DND-41 (cell line): Measurements from ENCODE around the gene ATPAF2.

ENCODE experiments used
- EZH2 ChIP-seq: IDR thresholded peaks from 3 replicates; pipeline ENCODE4 v1.6.1; 2012; ENCODE audit warnings: borderline replicate concordance, low read depth, mild to moderate bottlenecking, moderate library complexity, low read length, inconsistent platforms; ENCODE audit not compliant: severe bottlenecking
- TF ChIP-seq, protein P1 (sequence below): IDR thresholded peaks from 2 replicates; pipeline ENCODE4 v1.5.1; 2012; ENCODE audit warnings: borderline replicate concordance, low read length, moderate library complexity, mild to moderate bottlenecking; ENCODE audit not compliant: poor library complexity, severe bottlenecking; ENCODE audit errors: extremely low read depth

DNA sequence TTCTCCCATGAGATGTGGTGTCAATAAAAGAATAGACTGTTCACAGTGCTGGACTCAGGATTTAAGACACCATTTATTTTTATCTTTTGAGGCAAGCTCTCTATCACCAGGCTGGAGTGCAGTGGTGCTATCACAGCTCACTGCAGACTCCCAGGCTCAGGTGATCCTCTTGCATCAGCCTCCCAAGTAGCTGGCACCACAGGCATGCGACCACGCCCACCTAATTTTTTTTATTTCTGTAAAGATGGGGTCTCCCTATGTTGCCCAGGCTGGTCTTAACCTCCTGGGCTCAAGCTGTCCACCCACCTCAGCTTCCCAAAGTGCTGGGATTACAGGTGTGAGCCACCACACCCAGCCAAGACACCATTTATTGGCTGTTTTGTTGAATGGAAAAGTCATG, 30.1 kb upstream of the ATPAF2 start:
- TF ChIP-seq, protein P1, sequence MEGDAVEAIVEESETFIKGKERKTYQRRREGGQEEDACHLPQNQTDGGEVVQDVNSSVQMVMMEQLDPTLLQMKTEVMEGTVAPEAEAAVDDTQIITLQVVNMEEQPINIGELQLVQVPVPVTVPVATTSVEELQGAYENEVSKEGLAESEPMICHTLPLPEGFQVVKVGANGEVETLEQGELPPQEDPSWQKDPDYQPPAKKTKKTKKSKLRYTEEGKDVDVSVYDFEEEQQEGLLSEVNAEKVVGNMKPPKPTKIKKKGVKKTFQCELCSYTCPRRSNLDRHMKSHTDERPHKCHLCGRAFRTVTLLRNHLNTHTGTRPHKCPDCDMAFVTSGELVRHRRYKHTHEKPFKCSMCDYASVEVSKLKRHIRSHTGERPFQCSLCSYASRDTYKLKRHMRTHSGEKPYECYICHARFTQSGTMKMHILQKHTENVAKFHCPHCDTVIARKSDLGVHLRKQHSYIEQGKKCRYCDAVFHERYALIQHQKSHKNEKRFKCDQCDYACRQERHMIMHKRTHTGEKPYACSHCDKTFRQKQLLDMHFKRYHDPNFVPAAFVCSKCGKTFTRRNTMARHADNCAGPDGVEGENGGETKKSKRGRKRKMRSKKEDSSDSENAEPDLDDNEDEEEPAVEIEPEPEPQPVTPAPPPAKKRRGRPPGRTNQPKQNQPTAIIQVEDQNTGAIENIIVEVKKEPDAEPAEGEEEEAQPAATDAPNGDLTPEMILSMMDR: no peak
- no peak for TF ChIP-seq EZH2
